GM04504 (cell line): ENCODE results near the gene MRGPRG.
"Not testable (repeated sequence)": the region's sequence is repeated elsewhere in the genome, so short reads cannot be mapped to it uniquely, and the experiment has no call there.

Experiments
- DNase-seq: peaks from one replicate; pipeline ENCODE4 v3.0.0-alpha.2; 2012; ENCODE audit warnings: low read depth

The MRGPRG gene

GRCh38 chr11:3176487-3176886 lies 42.1 kb downstream of the MRGPRG start:
- DNase-seq: no peak

- no peak for DNase-seq
Observed at GRCh38 chr11:3175194-3175593, 43.4 kb downstream of the MRGPRG start.

- no peak for DNase-seq
Observed at GRCh38 chr11:3174387-3174786, 44.2 kb downstream of the MRGPRG start.

- DNase-seq: no peak
Observed at GRCh38 chr11:3173795-3174194, 44.8 kb downstream of the MRGPRG start.

GRCh38 chr11:3171931-3172560 lies 46.6 kb downstream of the MRGPRG start:
- DNase-seq: no peak

GRCh38 chr11:3170756-3171650 lies 47.6 kb downstream of the MRGPRG start:
- DNase-seq: no peak

GRCh38 chr11:3170044-3170755 lies 48.4 kb downstream of the MRGPRG start:
- no peak for DNase-seq

- peak; percentile 51 for DNase-seq
Observed at GRCh38 chr11:3169255-3170043, 49.2 kb downstream of the MRGPRG start.

GRCh38 chr11:3168742-3169254 lies 49.8 kb downstream of the MRGPRG start:
- not testable (repeated sequence) for DNase-seq
